Measurements from ENCODE around the gene MRAS. TPM values are rescaled to one million over a fixed set of nuclear protein-coding genes. Genes with fewer than 3 reads are reported as not detected.
"Not testable (repeated sequence)": the region's sequence is repeated elsewhere in the genome, so short reads cannot be mapped to it uniquely, and the experiment has no call there.

The MRAS gene
- total RNA-seq, 4 donors from 2014 or later = 31.8 to 58.1 (median 51.8) TPM

DNA sequence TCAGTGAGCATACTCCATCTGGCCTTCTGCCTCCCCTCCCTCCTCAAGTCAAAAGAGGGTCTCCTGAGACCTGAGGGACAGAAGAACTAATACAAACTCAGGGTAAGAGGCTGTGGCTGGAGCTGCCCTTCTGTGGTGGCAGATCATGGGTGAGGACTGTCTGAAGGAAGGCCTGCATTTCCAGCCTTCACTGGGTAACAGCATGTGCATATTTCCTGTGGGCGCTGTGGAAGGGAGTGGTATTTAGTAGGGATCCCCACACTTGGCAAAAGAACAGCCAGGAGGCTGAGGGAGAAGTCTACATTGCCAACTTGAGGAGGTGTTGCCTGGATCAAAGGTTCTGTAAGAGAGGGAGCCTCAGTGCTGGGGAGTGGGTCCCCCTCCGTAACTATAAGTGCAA, 75.9 kb downstream of the MRAS start:
- WGBS, 2 donors (ENCODE audit: low coverage in 1 of 2) = 86% methylated on average over 1 of the region's 2 CpGs; no CpG with 5 or more reads in 1 of the 2 donors
- TF ChIP-seq EP300 (IDR thresholded peaks at IDR 0.05) (no peak), POLR2AphosphoS5 (IDR thresholded peaks at IDR 0.05) (no peak)
- TF ChIP-seq, protein P1, sequence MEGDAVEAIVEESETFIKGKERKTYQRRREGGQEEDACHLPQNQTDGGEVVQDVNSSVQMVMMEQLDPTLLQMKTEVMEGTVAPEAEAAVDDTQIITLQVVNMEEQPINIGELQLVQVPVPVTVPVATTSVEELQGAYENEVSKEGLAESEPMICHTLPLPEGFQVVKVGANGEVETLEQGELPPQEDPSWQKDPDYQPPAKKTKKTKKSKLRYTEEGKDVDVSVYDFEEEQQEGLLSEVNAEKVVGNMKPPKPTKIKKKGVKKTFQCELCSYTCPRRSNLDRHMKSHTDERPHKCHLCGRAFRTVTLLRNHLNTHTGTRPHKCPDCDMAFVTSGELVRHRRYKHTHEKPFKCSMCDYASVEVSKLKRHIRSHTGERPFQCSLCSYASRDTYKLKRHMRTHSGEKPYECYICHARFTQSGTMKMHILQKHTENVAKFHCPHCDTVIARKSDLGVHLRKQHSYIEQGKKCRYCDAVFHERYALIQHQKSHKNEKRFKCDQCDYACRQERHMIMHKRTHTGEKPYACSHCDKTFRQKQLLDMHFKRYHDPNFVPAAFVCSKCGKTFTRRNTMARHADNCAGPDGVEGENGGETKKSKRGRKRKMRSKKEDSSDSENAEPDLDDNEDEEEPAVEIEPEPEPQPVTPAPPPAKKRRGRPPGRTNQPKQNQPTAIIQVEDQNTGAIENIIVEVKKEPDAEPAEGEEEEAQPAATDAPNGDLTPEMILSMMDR (IDR thresholded peaks at IDR 0.05) = no peak
- no peaks in the 10 kb centered on the region for H3K27me3 ChIP-seq
- no peaks in the 10 kb centered on the region for H3K4me1 ChIP-seq
- H3K4me3 ChIP-seq = no peak overlapping the region
- ATAC-seq = no peak
- H3K27ac ChIP-seq = no peak overlapping the region
- H3K36me3 ChIP-seq = no peaks in the 10 kb centered on the region
- H3K9me3 ChIP-seq = no peaks in the 10 kb centered on the region

DNA sequence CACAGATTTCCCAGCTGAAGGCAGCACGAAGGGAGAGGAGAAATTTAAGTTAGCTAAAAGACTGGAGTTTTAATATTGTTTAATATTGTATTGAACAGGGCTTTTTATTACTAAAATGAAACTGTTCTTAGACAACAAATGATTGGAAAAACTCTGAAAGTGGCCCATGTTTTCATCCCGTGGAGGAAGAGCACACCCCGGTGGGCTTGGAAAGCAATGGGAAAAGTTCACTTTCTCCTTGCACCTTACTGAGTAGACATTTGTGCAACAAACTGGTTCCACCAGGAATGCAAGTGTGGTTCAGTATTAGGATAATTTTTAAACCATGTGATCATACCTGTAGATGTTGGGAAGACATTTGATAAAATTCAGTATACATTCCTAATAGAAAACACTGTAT, 77.8 kb downstream of the MRAS start:
- Histone ChIP-seq H3K27me3 (peaks cover 7% of the 10 kb centered on the region), H3K27ac (no peak overlapping the region), H3K4me3 (no peak overlapping the region), H3K9me3 (no peaks in the 10 kb centered on the region), H3K4me1 (no peaks in the 10 kb centered on the region), H3K36me3 (no peaks in the 10 kb centered on the region)
- no peak for ATAC-seq
- TF ChIP-seq EP300 (IDR thresholded peaks at IDR 0.05) = no peak
- TF ChIP-seq, protein P1 (IDR thresholded peaks at IDR 0.05) = peak in 3 of 4 experiments; percentile 24 to 44 (median 24)
- 42 to 53% methylated on average over 3 of the region's 3 CpGs for WGBS, 2 donors (ENCODE audit: low coverage in 1 of 2)

GRCh38 chr3:138426754-138427153, 78.4 kb downstream of the MRAS start:
- not testable (repeated sequence) for H3K4me1 ChIP-seq, H3K4me3 ChIP-seq, H3K36me3 ChIP-seq, H3K9me3 ChIP-seq, ATAC-seq, H3K27ac ChIP-seq
- WGBS, 2 donors (ENCODE audit: low coverage in 1 of 2) = 93 to 100% methylated on average over 1 to 3 of the region's 4 CpGs
- peaks cover 11% of the 10 kb centered on the region for H3K27me3 ChIP-seq

- Histone ChIP-seq H3K27ac (no peak overlapping the region), H3K27me3 (peaks cover 29% of the 10 kb centered on the region), H3K4me1 (peaks cover 0 to 14% (median 8%) of the 10 kb centered on the region in 3 donors), H3K4me3 (no peak overlapping the region), H3K36me3 (no peaks in the 10 kb centered on the region), H3K9me3 (no peaks in the 10 kb centered on the region)
- TF ChIP-seq, protein P1 (IDR thresholded peaks at IDR 0.05) = no peak
- TF ChIP-seq POLR2AphosphoS5 (IDR thresholded peaks at IDR 0.05) = no peak
- no peak for TF ChIP-seq POLR2A (IDR thresholded peaks at IDR 0.05)
- no peak for TF ChIP-seq EP300 (IDR thresholded peaks at IDR 0.05)
- WGBS, 2 donors (ENCODE audit: low coverage in 1 of 2) = 90% methylated on average over 3 of the region's 3 CpGs; no CpG with 5 or more reads in 1 of the 2 donors
- ATAC-seq = no peak
Observed at GRCh38 chr3:138429665-138430064, 81.3 kb downstream of the MRAS start.

GRCh38 chr3:138432576-138433240, 84.3 kb downstream of the MRAS start:
- no peak for ATAC-seq
- H3K9me3 ChIP-seq = no peaks in the 10 kb centered on the region
- 89 to 100% methylated on average over 3 of the region's 4 CpGs for WGBS, 2 donors (ENCODE audit: low coverage in 1 of 2)
- no peak overlapping the region for H3K4me3 ChIP-seq
- peaks cover 58% of the 10 kb centered on the region for H3K27me3 ChIP-seq
- H3K27ac ChIP-seq = no peak overlapping the region
- H3K36me3 ChIP-seq = no peaks in the 10 kb centered on the region
- TF ChIP-seq EP300 (IDR thresholded peaks at IDR 0.05) (no peak), POLR2A (IDR thresholded peaks at IDR 0.05) (no peak), POLR2AphosphoS5 (IDR thresholded peaks at IDR 0.05) (no peak)
- TF ChIP-seq, protein P1 (IDR thresholded peaks at IDR 0.05) = no peak
- peaks cover 0 to 28% (median 17%) of the 10 kb centered on the region in 3 donors for H3K4me1 ChIP-seq

Measured in gastroesophageal sphincter (tissue), 4 donors.